WERI-Rb-1 (cell line): Measurements from ENCODE around the gene PSTPIP1.

ENCODE experiments used
- DNase-seq: peaks from one replicate; pipeline ENCODE4 v3.0.0-alpha.2; 2020
- H3K27ac ChIP-seq: fragments of 250-450 bp; sonication (Bioruptor Pico); 2 replicates; pipeline ENCODE4 v1.5.1; 2020; ENCODE audit warnings: mild to moderate bottlenecking, moderate library complexity
- H3K27me3 ChIP-seq: fragments of 250-450 bp; sonication (Bioruptor Pico); 2 replicates; pipeline ENCODE4 v1.5.1; 2021; ENCODE audit warnings: mild to moderate bottlenecking, low read depth, moderate library complexity; ENCODE audit not compliant: insufficient read depth, severe bottlenecking
- H3K36me3 ChIP-seq: fragments of 250-450 bp; sonication (Bioruptor Pico); 2 replicates; pipeline ENCODE4 v1.5.1; 2020; ENCODE audit warnings: mild to moderate bottlenecking, moderate library complexity
- H3K4me3 ChIP-seq: 2 replicates; pipeline ENCODE4 v1.5.1; 2011; ENCODE audit warnings: low read depth, mild to moderate bottlenecking, control low read depth, low read length
- H3K9me3 ChIP-seq: fragments of 250-450 bp; sonication (Bioruptor Pico); 2 replicates; pipeline ENCODE4 v1.5.1; 2021; ENCODE audit warnings: mild to moderate bottlenecking, moderate library complexity; ENCODE audit not compliant: severe bottlenecking
- CTCF ChIP-seq: IDR thresholded peaks from 2 replicates; pipeline ENCODE4 v1.5.1; 2011; ENCODE audit warnings: low read depth, mild to moderate bottlenecking, control low read depth, inconsistent platforms, low read length

The PSTPIP1 gene

GRCh38 chr15:77030928-77031375, 36.0 kb downstream of the PSTPIP1 start:
- H3K27me3 ChIP-seq, result no peaks in the 10 kb centered on the region
- H3K4me3 ChIP-seq, result no peak overlapping the region
- no peaks in the 10 kb centered on the region for H3K9me3 ChIP-seq
- peak overlapping the region; percentile 54 for H3K27ac ChIP-seq
- DNase-seq, result no peak
- TF ChIP-seq CTCF, result no peak
- H3K36me3 ChIP-seq, result peaks cover 3% of the 10 kb centered on the region

GRCh38 chr15:77031376-77032050, 36.6 kb downstream of the PSTPIP1 start:
- peaks cover 8% of the 10 kb centered on the region for H3K36me3 ChIP-seq
- no peaks in the 10 kb centered on the region for H3K27me3 ChIP-seq
- no peak overlapping the region for H3K4me3 ChIP-seq
- H3K27ac ChIP-seq, result peak overlapping the region; percentile 54; the same call in 1 of the 2 replicates
- peak; percentile 48 for TF ChIP-seq CTCF
- peak; percentile 71 for DNase-seq
- H3K9me3 ChIP-seq, result peaks cover 2% of the 10 kb centered on the region

GRCh38 chr15:77032052-77032646, 37.2 kb downstream of the PSTPIP1 start:
- no peak for TF ChIP-seq CTCF
- H3K27ac ChIP-seq, result no peak overlapping the region
- H3K27me3 ChIP-seq, result no peaks in the 10 kb centered on the region
- peaks cover 2% of the 10 kb centered on the region for H3K9me3 ChIP-seq
- no peak overlapping the region for H3K4me3 ChIP-seq
- no peak for DNase-seq
- peaks cover 15% of the 10 kb centered on the region for H3K36me3 ChIP-seq

GRCh38 chr15:77032647-77033416, 37.9 kb downstream of the PSTPIP1 start:
- no peak for DNase-seq
- H3K27me3 ChIP-seq, result no peaks in the 10 kb centered on the region
- peaks cover 18% of the 10 kb centered on the region for H3K36me3 ChIP-seq
- H3K27ac ChIP-seq, result no peak overlapping the region
- peaks cover 7% of the 10 kb centered on the region for H3K9me3 ChIP-seq
- TF ChIP-seq CTCF, result no peak
- no peak overlapping the region for H3K4me3 ChIP-seq

GRCh38 chr15:77033417-77033728, 38.4 kb downstream of the PSTPIP1 start:
- Histone ChIP-seq H3K9me3 (peaks cover 9% of the 10 kb centered on the region), H3K27me3 (no peaks in the 10 kb centered on the region), H3K4me3 (no peak overlapping the region), H3K27ac (peak overlapping the region; percentile 24; the same call in 1 of the 2 replicates), H3K36me3 (peaks cover 18% of the 10 kb centered on the region)
- DNase-seq, result no peak
- no peak for TF ChIP-seq CTCF
